NK-92 treated with Interleukin-12 subunit alpha and Interleukin-12 subunit beta, amount 100 ng/mL, for 24 hours (cell line): ENCODE results near the gene SRSF5.

Source experiments
- DNase-seq: peaks from one replicate; lab custom pipeline; 2025; lab: John Stamatoyannopoulos, UW

Gene SRSF5

GRCh38 chr14:69771136-69771535, 4.2 kb downstream of the SRSF5 start:
- DNase-seq = no peak

- DNase-seq = no peak
Measured at GRCh38 chr14:69772082-69773017, 5.4 kb downstream of the SRSF5 start.

DNA sequence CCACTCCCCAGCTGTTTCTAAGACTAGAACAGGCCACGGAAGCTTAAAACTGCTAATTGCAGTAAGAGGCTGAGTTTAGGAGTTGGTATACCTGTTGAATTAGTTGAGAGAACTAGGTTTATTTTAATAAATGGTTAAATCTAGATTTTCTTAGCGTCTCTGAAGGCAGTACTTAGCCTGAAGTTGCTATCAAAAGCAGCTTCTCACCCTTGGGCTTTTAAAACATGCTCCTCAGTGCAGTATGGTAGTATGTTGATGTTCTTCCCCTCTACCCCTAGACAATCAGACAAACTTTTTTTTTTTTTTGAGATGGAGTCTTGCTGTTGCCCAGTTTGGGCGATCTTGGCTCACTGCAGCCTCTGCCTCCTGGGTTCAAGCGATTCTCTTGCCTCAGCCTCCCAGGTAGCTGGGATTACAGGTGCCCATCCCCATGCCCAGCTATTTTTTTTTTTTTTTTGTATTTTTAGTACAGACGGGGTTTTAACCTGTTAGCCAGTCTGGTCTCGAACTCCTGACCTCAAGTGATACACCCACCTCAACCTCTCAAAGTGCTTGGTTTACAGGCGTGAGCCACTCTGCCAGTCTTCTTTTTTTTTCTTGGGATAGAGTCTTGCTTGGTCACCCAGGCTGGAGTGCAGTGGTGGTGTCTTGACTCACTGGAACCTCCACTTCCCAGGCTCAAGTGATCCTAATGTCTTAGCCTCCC, 6.8 kb downstream of the SRSF5 start:
- DNase-seq = no peak

- DNase-seq = no peak
Measured at GRCh38 chr14:69775012-69775411, 8.1 kb downstream of the SRSF5 start.

- DNase-seq = no peak
Measured at GRCh38 chr14:69776875-69777453, 10.0 kb downstream of the SRSF5 start.

DNA sequence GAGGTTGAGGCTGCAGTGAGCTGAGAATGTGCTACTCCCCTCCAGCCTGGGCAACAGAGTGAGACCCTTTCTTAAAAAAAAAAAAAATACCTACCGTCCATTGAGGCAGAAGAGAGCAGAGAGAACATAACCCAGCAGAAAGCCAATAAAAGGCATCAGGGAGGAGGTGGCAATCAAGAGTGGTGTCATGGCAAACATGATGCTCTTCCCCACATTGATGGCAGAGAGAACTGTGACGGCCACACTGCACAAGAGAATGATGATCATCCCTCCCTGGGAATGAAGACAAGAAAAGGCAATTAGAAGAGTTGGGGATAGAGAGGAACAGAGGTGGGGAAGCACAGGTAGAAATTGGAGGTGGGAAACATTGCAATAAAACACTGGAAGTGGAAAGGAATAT, 12.1 kb downstream of the SRSF5 start:
- DNase-seq = no peak

GRCh38 chr14:69780092-69780491, 13.2 kb downstream of the SRSF5 start:
- DNase-seq = no peak

- no peak for DNase-seq
Measured at GRCh38 chr14:69780952-69781351, 14.0 kb downstream of the SRSF5 start.

GRCh38 chr14:69784942-69785341, 18.0 kb downstream of the SRSF5 start:
- DNase-seq = no peak

- DNase-seq = no peak
Measured at GRCh38 chr14:69786603-69787002, 19.7 kb downstream of the SRSF5 start.

GRCh38 chr14:69789118-69789640, 22.2 kb downstream of the SRSF5 start:
- no peak for DNase-seq

DNA sequence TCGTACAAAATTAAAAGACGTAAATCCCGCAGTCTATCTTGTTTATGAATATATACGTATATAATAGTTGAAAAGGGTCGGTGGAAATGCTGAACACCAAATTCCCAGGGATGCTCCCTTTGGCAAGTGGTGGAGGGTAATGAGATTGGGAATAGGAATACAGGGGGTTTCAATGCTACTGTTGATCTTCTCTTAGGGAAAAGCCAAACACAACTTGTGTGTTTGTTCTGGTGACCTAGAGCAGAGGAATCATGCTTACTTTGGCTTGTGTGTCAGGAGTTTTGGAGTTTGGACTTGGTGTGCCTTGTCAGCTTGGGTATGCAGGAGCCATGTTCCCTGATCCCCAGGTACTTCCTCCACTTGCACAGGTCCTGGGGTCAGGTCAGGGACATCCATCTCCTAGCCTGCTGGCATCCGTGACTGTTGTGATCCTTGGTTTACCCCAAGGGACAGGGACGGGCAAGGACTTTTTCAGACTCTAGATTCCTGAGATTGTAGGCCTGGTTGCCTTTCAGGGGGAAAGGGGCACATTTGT, 26.0 kb downstream of the SRSF5 start:
- DNase-seq = no peak

DNA sequence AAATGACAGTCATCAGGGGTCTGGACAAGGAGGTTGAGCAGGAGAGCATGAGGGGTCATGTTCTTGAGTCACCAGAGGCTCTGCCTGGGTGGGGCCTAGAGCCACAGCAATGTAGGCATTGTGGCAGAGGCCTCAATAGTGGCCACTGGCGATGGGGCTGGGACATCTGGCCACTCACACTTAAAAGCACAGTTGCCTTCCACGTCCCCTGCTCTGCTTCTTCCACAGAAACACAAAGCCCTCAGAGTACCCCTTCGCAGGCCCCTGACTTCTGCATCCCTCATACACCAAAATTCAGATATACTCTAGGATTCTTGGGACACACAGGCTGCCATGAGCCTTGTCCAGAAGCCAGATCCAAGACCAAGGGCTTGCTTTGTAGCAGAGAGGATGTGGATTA, 27.8 kb downstream of the SRSF5 start:
- DNase-seq = no peak

- no peak for DNase-seq
Measured at GRCh38 chr14:69795691-69796090, 28.7 kb downstream of the SRSF5 start.

GRCh38 chr14:69796797-69797500, 30.0 kb downstream of the SRSF5 start, which contains the start of gene SLC10A1:
TSS of gene SLC10A1 (minus strand) at chr14:69797241. CDS start at chr14:69797155, 86 bp downstream.
- DNase-seq = no peak

- DNase-seq = no peak
Measured at GRCh38 chr14:69797573-69798338, 30.8 kb downstream of the SRSF5 start.

DNA sequence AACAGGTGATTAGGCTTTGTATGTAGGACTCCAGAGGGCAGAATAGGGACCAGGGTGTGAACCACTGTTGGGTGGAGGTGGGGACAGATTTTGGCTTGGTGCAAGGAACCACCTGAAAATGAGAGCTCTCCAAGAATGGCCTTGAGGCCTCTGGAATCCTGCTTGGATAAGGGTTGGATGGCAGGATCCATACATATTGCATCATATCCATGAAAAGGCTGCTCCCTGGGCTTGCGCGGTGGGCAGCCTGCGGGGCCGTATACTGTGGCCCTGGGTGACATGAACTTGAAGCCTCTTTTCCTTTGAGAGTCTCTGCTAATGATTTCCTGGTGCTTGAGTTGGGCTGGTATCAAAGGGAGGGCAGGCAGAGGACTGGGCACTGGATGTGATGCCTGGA, 31.4 kb downstream of the SRSF5 start:
- no peak for DNase-seq

- DNase-seq = no peak
Measured at GRCh38 chr14:69803753-69804152, 36.8 kb downstream of the SRSF5 start.

DNA sequence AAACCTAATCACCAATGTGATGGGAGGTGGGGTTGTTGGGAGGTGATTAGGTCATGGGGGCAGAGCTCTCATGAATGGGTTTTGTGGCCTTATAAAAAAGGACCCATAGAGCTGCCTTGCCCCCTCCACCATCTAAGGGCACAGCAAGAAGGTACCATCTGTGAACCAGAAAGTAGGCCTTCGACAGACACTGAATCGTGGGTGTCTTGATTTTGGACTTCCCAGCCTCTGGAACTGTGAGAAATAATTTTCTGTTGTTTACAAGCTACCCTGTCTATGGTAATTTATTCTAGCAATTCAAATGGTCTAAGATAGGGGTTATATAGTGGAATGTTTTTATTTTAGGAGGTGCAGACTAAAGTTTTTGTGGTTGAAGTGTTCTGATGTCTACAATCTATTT, 38.0 kb downstream of the SRSF5 start:
- no peak for DNase-seq

- DNase-seq = no peak
Measured at GRCh38 chr14:69807192-69807591, 40.2 kb downstream of the SRSF5 start.
